Dedifferentiated amniotic fluid mesenchymal stem cell (primary cell): ENCODE measurements around the gene KRTAP12-4.
"Not testable (repeated sequence)": the region's sequence is repeated elsewhere in the genome, so short reads cannot be mapped to it uniquely, and the experiment has no call there.

Experiments
- DNase-seq: peaks from one replicate; pipeline ENCODE4 v3.0.0-alpha.2; 2016; ENCODE audit errors: extremely low spot score

The KRTAP12-4 gene

GRCh38 chr21:44656868-44657267 is 2.4 kb upstream of the KRTAP12-4 start:
- DNase-seq, result no peak

GRCh38 chr21:44653656-44654575 is 543 bp downstream of the KRTAP12-4 start:
- DNase-seq, result no peak

GRCh38 chr21:44653123-44653522 is 1.3 kb downstream of the KRTAP12-4 start:
- DNase-seq, result no peak

- no peak for DNase-seq
Measured at GRCh38 chr21:44650973-44651675, 3.3 kb downstream of the KRTAP12-4 start.

GRCh38 chr21:44650265-44650972 is 4.0 kb downstream of the KRTAP12-4 start:
- no peak for DNase-seq

GRCh38 chr21:44649521-44650100 is 4.8 kb downstream of the KRTAP12-4 start:
- no peak for DNase-seq

GRCh38 chr21:44648557-44649311 is 5.7 kb downstream of the KRTAP12-4 start:
- no peak for DNase-seq

GRCh38 chr21:44647222-44647552 is 7.3 kb downstream of the KRTAP12-4 start:
- no peak for DNase-seq

- not testable (repeated sequence) for DNase-seq
Measured at GRCh38 chr21:44646366-44647221, 7.9 kb downstream of the KRTAP12-4 start, which contains the start of gene KRTAP10-11. TSS of gene KRTAP10-11 (plus strand) at chr21:44646414. CDS start at chr21:44646459, 45 bp downstream.

GRCh38 chr21:44644878-44645277 is 9.6 kb downstream of the KRTAP12-4 start:
- DNase-seq, result no peak

- DNase-seq, result no peak
Measured at GRCh38 chr21:44643741-44644310, 10.6 kb downstream of the KRTAP12-4 start.

GRCh38 chr21:44640761-44641160 is 13.7 kb downstream of the KRTAP12-4 start:
- no peak for DNase-seq

GRCh38 chr21:44639331-44639655 is 15.2 kb downstream of the KRTAP12-4 start:
- no peak for DNase-seq

- DNase-seq, result not testable (repeated sequence)
Measured at GRCh38 chr21:44638506-44639330, 15.7 kb downstream of the KRTAP12-4 start.

- not testable (repeated sequence) for DNase-seq
Measured at GRCh38 chr21:44637851-44638348, 16.6 kb downstream of the KRTAP12-4 start.

- no peak for DNase-seq
Measured at GRCh38 chr21:44637018-44637850, 17.2 kb downstream of the KRTAP12-4 start, which contains the start of gene KRTAP10-10. TSS of gene KRTAP10-10 (plus strand) at chr21:44637356. CDS start at chr21:44637418, 62 bp downstream.

GRCh38 chr21:44636209-44637017 is 18.0 kb downstream of the KRTAP12-4 start:
- DNase-seq, result no peak
